ENCODE data around the gene ESD. TPM values are rescaled to one million over a fixed set of nuclear protein-coding genes. Genes with fewer than 3 reads are reported as not detected.

ESD gene
- total and polyA plus RNA-seq, 2 donors (not counting 3 experiments of a cell fraction or from before 2014, with no cell fraction given): 45.3 to 81.1 TPM

- H3K4me3 ChIP-seq (replicated peaks in 1 of 3; ENCODE audit: insufficient read depth in 1 of 3, low read depth in 1 of 3, low read length in 3 of 3): no peak overlapping the region
- H3K79me2 ChIP-seq (ENCODE audit: control insufficient read depth, insufficient read depth, low read length): no peaks in the 10 kb centered on the region
- H3K27me3 ChIP-seq (ENCODE audit: control insufficient read depth in 2 of 2, insufficient read depth in 2 of 2, low read length in 2 of 2): peaks cover 2 to 3% of the 10 kb centered on the region in 2 experiments
- dilution Hi-C loops (cut with MboI; ENCODE audit: extremely low pct_ligation_motif_present, low sequenced_read_pairs): no loop called here
- H2AFZ ChIP-seq (ENCODE audit: low read depth, low read length): no peak overlapping the region
- intact Hi-C loops (cut with micrococcal nuclease): no loop called here
- H3K4me1 ChIP-seq (ENCODE audit: control insufficient read depth, extremely low read depth, insufficient read depth, low read length): no peaks in the 10 kb centered on the region
- TF ChIP-seq CTCF (IDR thresholded peaks at IDR 0.05; ENCODE audit: extremely low read depth in 1 of 2, insufficient read depth in 1 of 2, low read depth in 1 of 2, low read length in 2 of 2) (no peak), EZH2 (IDR thresholded peaks at IDR 0.05; ENCODE audit: borderline replicate concordance, low read depth, low read length, severe bottlenecking) (no peak), MAX (IDR thresholded peaks at IDR 0.05; ENCODE audit: insufficient read depth, insufficient read length) (no peak)
- no peaks in the 10 kb centered on the region for H4K20me1 ChIP-seq (replicated peaks; ENCODE audit: control insufficient read depth, extremely low read depth, insufficient read depth, low read length)
- no TSS peak for BruUV-seq (replicated peaks)
- ChIA-PET POLR2A (no interaction called here), CTCF (interaction anchor here (1.3 to 1.5 kb wide), 2 partner anchors 13 to 49 kb away, joined by 3 to 5 read pairs; no protein-coding TSS in a partner anchor)
- no peak overlapping the region for H3K27ac ChIP-seq (ENCODE audit: insufficient read depth, low read depth, low read length)
- no peaks in the 10 kb centered on the region for H3K9me1 ChIP-seq (replicated peaks; ENCODE audit: control insufficient read depth, extremely low read depth, insufficient read depth, low read length)
- H3K4me2 ChIP-seq (ENCODE audit: insufficient read depth, low read length): no peak overlapping the region
- H3K9me3 ChIP-seq (replicated peaks; ENCODE audit: control insufficient read depth, insufficient read depth, low read length): no peaks in the 10 kb centered on the region
- no peak overlapping the region for H3K9ac ChIP-seq (replicated peaks; ENCODE audit: extremely low read depth, insufficient read depth, low read length)
- DNase-seq (ENCODE audit: low read depth, low spot score) (no peak), FAIRE-seq (no peak)
- no peaks in the 10 kb centered on the region for H3K36me3 ChIP-seq (ENCODE audit: control insufficient read depth in 2 of 2, extremely low read depth in 1 of 2, insufficient read depth in 2 of 2, low read length in 2 of 2)
Observed at GRCh38 chr13:46845146-46845545, 48.2 kb upstream of the ESD start.

GRCh38 chr13:46844431-46844830, 47.5 kb upstream of the ESD start:
- H3K4me1 ChIP-seq (ENCODE audit: control insufficient read depth, extremely low read depth, insufficient read depth, low read length): no peaks in the 10 kb centered on the region
- H3K9me3 ChIP-seq (replicated peaks; ENCODE audit: control insufficient read depth, insufficient read depth, low read length): no peaks in the 10 kb centered on the region
- no peak overlapping the region for H3K9ac ChIP-seq (replicated peaks; ENCODE audit: extremely low read depth, insufficient read depth, low read length)
- intact Hi-C loops (cut with micrococcal nuclease) (no loop called here), dilution Hi-C loops (cut with MboI; ENCODE audit: extremely low pct_ligation_motif_present, low sequenced_read_pairs) (no loop called here)
- peak; percentile 26 for FAIRE-seq
- H3K27ac ChIP-seq (ENCODE audit: insufficient read depth, low read depth, low read length): no peak overlapping the region
- TF ChIP-seq POLR2A (IDR thresholded peaks at IDR 0.05; ENCODE audit: low read depth, low read length) (no peak), EZH2 (IDR thresholded peaks at IDR 0.05; ENCODE audit: borderline replicate concordance, low read depth, low read length, severe bottlenecking) (no peak)
- no peaks in the 10 kb centered on the region for H4K20me1 ChIP-seq (replicated peaks; ENCODE audit: control insufficient read depth, extremely low read depth, insufficient read depth, low read length)
- H3K9me1 ChIP-seq (replicated peaks; ENCODE audit: control insufficient read depth, extremely low read depth, insufficient read depth, low read length): no peaks in the 10 kb centered on the region
- no peak overlapping the region for H3K4me3 ChIP-seq (replicated peaks in 1 of 3; ENCODE audit: insufficient read depth in 1 of 3, low read depth in 1 of 3, low read length in 3 of 3)
- no peak overlapping the region for H2AFZ ChIP-seq (ENCODE audit: low read depth, low read length)
- H3K36me3 ChIP-seq (ENCODE audit: control insufficient read depth in 2 of 2, extremely low read depth in 1 of 2, insufficient read depth in 2 of 2, low read length in 2 of 2): no peaks in the 10 kb centered on the region
- CTCF ChIA-PET: interaction anchor here (1.1 to 1.5 kb wide), 4 partner anchors 10 to 50 kb away, joined by 3 to 5 read pairs (median 3); no protein-coding TSS in a partner anchor
- no peaks in the 10 kb centered on the region for H3K79me2 ChIP-seq (ENCODE audit: control insufficient read depth, insufficient read depth, low read length)
- POLR2A ChIA-PET: no interaction called here
- BruUV-seq (replicated peaks): no TSS peak
- peaks cover 3 to 4% of the 10 kb centered on the region in 2 experiments for H3K27me3 ChIP-seq (ENCODE audit: control insufficient read depth in 2 of 2, insufficient read depth in 2 of 2, low read length in 2 of 2)
- no peak overlapping the region for H3K4me2 ChIP-seq (ENCODE audit: insufficient read depth, low read length)
- DNase-seq (ENCODE audit: low read depth, low spot score): no peak

Measured in endothelial cell of umbilical vein (primary cell).